Effector memory CD4-positive, alpha-beta T cell (primary cell): ENCODE results near the gene SLC7A14.

ENCODE experiments used
- DNase-seq, 3 donors: peaks; one replicate each; pipeline ENCODE4 v3.0.0-alpha.2; 2020
- H3K27ac ChIP-seq: 2 replicates; pipeline ENCODE4 v1.7.0; 2013; ENCODE audit warnings: mild to moderate bottlenecking, low read length, moderate library complexity; ENCODE audit not compliant: insufficient read depth, poor library complexity, severe bottlenecking
- H3K27me3 ChIP-seq: replicated peaks from 2 replicates; pipeline ENCODE4 v1.7.0; 2013; ENCODE audit warnings: mild to moderate bottlenecking, low read length; ENCODE audit not compliant: insufficient read depth, control insufficient read depth, poor library complexity, severe bottlenecking
- H3K36me3 ChIP-seq: 2 replicates; pipeline ENCODE4 v1.7.0; 2013; ENCODE audit warnings: mild to moderate bottlenecking, low read length, moderate library complexity; ENCODE audit not compliant: control insufficient read depth, insufficient read depth
- H3K4me1 ChIP-seq: 2 replicates; pipeline ENCODE4 v1.7.0; 2013; ENCODE audit warnings: low read length, mild to moderate bottlenecking; ENCODE audit not compliant: control insufficient read depth, insufficient read depth, poor library complexity, severe bottlenecking
- H3K4me3 ChIP-seq: 2 replicates; pipeline ENCODE4 v1.7.0; 2013; ENCODE audit warnings: low read length, low read depth, mild to moderate bottlenecking; ENCODE audit not compliant: insufficient read depth, poor library complexity, severe bottlenecking
- H3K9me3 ChIP-seq: 2 replicates; pipeline ENCODE4 v1.7.0; 2013; ENCODE audit warnings: mild to moderate bottlenecking, low read length, moderate library complexity; ENCODE audit not compliant: control insufficient read depth

Gene SLC7A14

GRCh38 chr3:170542704-170543103 is 43.2 kb downstream of the SLC7A14 start:
- Histone ChIP-seq H3K27ac (no peak overlapping the region), H3K27me3 (peaks cover 5% of the 10 kb centered on the region), H3K36me3 (no peaks in the 10 kb centered on the region), H3K4me1 (no peaks in the 10 kb centered on the region), H3K4me3 (no peak overlapping the region), H3K9me3 (no peaks in the 10 kb centered on the region)
- no peak for DNase-seq

- no peak for DNase-seq
- Histone ChIP-seq H3K27ac (no peak overlapping the region), H3K4me3 (no peak overlapping the region), H3K9me3 (no peaks in the 10 kb centered on the region), H3K4me1 (no peaks in the 10 kb centered on the region), H3K27me3 (peaks cover 5% of the 10 kb centered on the region), H3K36me3 (no peaks in the 10 kb centered on the region)
These were observed 46.0 kb downstream of the SLC7A14 start for GRCh38 chr3:170539897-170540296.

GRCh38 chr3:170536712-170537111 is 49.2 kb downstream of the SLC7A14 start:
- H3K4me3 ChIP-seq: no peak overlapping the region
- DNase-seq: no peak
- peaks cover 5% of the 10 kb centered on the region for H3K27me3 ChIP-seq
- H3K4me1 ChIP-seq: no peaks in the 10 kb centered on the region
- H3K27ac ChIP-seq: no peak overlapping the region
- no peaks in the 10 kb centered on the region for H3K36me3 ChIP-seq
- H3K9me3 ChIP-seq: no peaks in the 10 kb centered on the region

- Histone ChIP-seq H3K4me1 (no peaks in the 10 kb centered on the region), H3K36me3 (no peaks in the 10 kb centered on the region), H3K4me3 (no peak overlapping the region), H3K9me3 (no peaks in the 10 kb centered on the region), H3K27ac (no peak overlapping the region), H3K27me3 (no peaks in the 10 kb centered on the region)
- no peak for DNase-seq
These were observed 51.6 kb downstream of the SLC7A14 start for GRCh38 chr3:170534227-170534626.

GRCh38 chr3:170532573-170532972 is 53.3 kb downstream of the SLC7A14 start:
- no peak overlapping the region for H3K27ac ChIP-seq
- no peaks in the 10 kb centered on the region for H3K27me3 ChIP-seq
- H3K9me3 ChIP-seq: no peaks in the 10 kb centered on the region
- no peaks in the 10 kb centered on the region for H3K4me1 ChIP-seq
- no peaks in the 10 kb centered on the region for H3K36me3 ChIP-seq
- no peak overlapping the region for H3K4me3 ChIP-seq
- no peak for DNase-seq

- no peak overlapping the region for H3K4me3 ChIP-seq
- H3K36me3 ChIP-seq: no peaks in the 10 kb centered on the region
- H3K27ac ChIP-seq: no peak overlapping the region
- H3K27me3 ChIP-seq: no peaks in the 10 kb centered on the region
- H3K9me3 ChIP-seq: no peaks in the 10 kb centered on the region
- DNase-seq: no peak
- no peaks in the 10 kb centered on the region for H3K4me1 ChIP-seq
These were observed 54.1 kb downstream of the SLC7A14 start for GRCh38 chr3:170531657-170532335.

- no peak overlapping the region for H3K4me3 ChIP-seq
- no peak for DNase-seq
- no peak overlapping the region for H3K27ac ChIP-seq
- H3K4me1 ChIP-seq: no peaks in the 10 kb centered on the region
- no peaks in the 10 kb centered on the region for H3K27me3 ChIP-seq
- H3K36me3 ChIP-seq: no peaks in the 10 kb centered on the region
- no peaks in the 10 kb centered on the region for H3K9me3 ChIP-seq
These were observed 54.8 kb downstream of the SLC7A14 start for GRCh38 chr3:170531054-170531453.

GRCh38 chr3:170529912-170530311 is 56.0 kb downstream of the SLC7A14 start:
- Histone ChIP-seq H3K4me3 (no peak overlapping the region), H3K36me3 (no peaks in the 10 kb centered on the region), H3K27me3 (no peaks in the 10 kb centered on the region), H3K4me1 (no peaks in the 10 kb centered on the region), H3K9me3 (no peaks in the 10 kb centered on the region), H3K27ac (no peak overlapping the region)
- DNase-seq: no peak

GRCh38 chr3:170529346-170529745 is 56.5 kb downstream of the SLC7A14 start:
- Histone ChIP-seq H3K36me3 (no peaks in the 10 kb centered on the region), H3K4me1 (no peaks in the 10 kb centered on the region), H3K4me3 (no peak overlapping the region), H3K27ac (no peak overlapping the region), H3K9me3 (no peaks in the 10 kb centered on the region), H3K27me3 (no peaks in the 10 kb centered on the region)
- DNase-seq: no peak

GRCh38 chr3:170528726-170529125 is 57.1 kb downstream of the SLC7A14 start:
- Histone ChIP-seq H3K9me3 (no peaks in the 10 kb centered on the region), H3K4me3 (no peak overlapping the region), H3K27ac (no peak overlapping the region), H3K36me3 (no peaks in the 10 kb centered on the region), H3K4me1 (no peaks in the 10 kb centered on the region), H3K27me3 (no peaks in the 10 kb centered on the region)
- DNase-seq: no peak
